ENCODE results near the gene SKIC8. TPM values are rescaled to one million over a fixed set of nuclear protein-coding genes. Genes with fewer than 3 reads are reported as not detected.
A peak's percentile ranks its signal among the peaks of the same experiment; 100 is the strongest.

Gene SKIC8
- total and polyA plus RNA-seq, 2 donors from 2014 or later, result 48.5 to 87.4 TPM

- FAIRE-seq (no peak), DNase-seq (no peak)
- H3K27ac ChIP-seq (ENCODE audit: low read depth in 2 of 2, low read length in 2 of 2), result no peak overlapping the region
- intact Hi-C loops (cut with DNase I), result no loop called here
- no peak overlapping the region for H3K4me3 ChIP-seq (ENCODE audit: low read length in 3 of 3)
- H3K9me3 ChIP-seq (ENCODE audit: control insufficient read depth in 2 of 3, insufficient read depth in 1 of 3, low read length in 3 of 3), result no peaks in the 10 kb centered on the region
- no peaks in the 10 kb centered on the region for H3K27me3 ChIP-seq (ENCODE audit: control insufficient read depth, insufficient read depth, low read length)
- no peaks in the 10 kb centered on the region for H3K36me3 ChIP-seq (ENCODE audit: control insufficient read depth in 2 of 3, insufficient read depth in 3 of 3, low read length in 3 of 3)
- TF ChIP-seq, protein P1, sequence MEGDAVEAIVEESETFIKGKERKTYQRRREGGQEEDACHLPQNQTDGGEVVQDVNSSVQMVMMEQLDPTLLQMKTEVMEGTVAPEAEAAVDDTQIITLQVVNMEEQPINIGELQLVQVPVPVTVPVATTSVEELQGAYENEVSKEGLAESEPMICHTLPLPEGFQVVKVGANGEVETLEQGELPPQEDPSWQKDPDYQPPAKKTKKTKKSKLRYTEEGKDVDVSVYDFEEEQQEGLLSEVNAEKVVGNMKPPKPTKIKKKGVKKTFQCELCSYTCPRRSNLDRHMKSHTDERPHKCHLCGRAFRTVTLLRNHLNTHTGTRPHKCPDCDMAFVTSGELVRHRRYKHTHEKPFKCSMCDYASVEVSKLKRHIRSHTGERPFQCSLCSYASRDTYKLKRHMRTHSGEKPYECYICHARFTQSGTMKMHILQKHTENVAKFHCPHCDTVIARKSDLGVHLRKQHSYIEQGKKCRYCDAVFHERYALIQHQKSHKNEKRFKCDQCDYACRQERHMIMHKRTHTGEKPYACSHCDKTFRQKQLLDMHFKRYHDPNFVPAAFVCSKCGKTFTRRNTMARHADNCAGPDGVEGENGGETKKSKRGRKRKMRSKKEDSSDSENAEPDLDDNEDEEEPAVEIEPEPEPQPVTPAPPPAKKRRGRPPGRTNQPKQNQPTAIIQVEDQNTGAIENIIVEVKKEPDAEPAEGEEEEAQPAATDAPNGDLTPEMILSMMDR (IDR thresholded peaks at IDR 0.05; ENCODE audit: borderline replicate concordance, extremely low read depth, insufficient read depth), result no peak
- no peaks in the 10 kb centered on the region for H3K4me1 ChIP-seq (ENCODE audit: control insufficient read depth in 2 of 3, insufficient read depth in 2 of 3, low read depth in 1 of 3, low read length in 3 of 3)
- H3K9ac ChIP-seq (ENCODE audit: low read length in 3 of 3), result no peak overlapping the region
These were observed 11.9 kb upstream of the SKIC8 start for GRCh38 chr15:78311292-78311691.

DNA sequence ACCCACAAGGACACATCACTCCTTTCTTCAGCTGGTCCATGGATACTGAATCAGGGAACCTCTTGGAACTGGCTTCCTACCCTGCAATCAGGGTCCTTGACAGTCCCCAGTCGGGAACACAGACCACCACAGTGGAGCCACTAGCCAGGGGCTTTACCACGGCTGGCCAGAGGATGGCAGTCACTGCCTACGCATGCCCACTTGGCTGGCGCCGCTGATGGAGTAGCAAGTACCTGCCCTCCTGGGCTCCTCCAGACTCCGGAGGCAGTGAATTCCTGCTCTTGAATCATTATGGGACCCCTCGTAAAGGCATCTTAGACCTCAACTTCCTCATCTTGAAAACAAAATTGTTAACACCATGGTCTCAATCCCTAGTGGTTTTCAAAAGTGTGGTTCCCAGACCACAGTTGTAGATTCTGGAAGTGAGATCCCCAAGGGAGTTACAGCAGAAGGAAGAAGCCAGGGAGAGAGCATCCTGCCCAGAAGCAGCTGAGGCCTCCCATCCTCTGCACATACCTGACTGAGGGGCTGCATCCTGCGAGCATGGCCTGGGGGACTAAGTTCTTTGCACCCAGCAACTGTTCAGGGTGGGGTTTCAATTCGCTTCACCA lies 9.1 kb upstream of the SKIC8 start:
- Histone ChIP-seq H3K9ac (ENCODE audit: low read length in 3 of 3) (no peak overlapping the region), H3K36me3 (ENCODE audit: control insufficient read depth in 2 of 3, insufficient read depth in 3 of 3, low read length in 3 of 3) (no peaks in the 10 kb centered on the region), H3K27ac (ENCODE audit: low read depth in 2 of 2, low read length in 2 of 2) (no peak overlapping the region), H3K9me3 (ENCODE audit: control insufficient read depth in 2 of 3, insufficient read depth in 1 of 3, low read length in 3 of 3) (no peaks in the 10 kb centered on the region), H3K4me3 (ENCODE audit: low read length in 3 of 3) (no peak overlapping the region), H3K4me1 (ENCODE audit: control insufficient read depth in 2 of 3, insufficient read depth in 2 of 3, low read depth in 1 of 3, low read length in 3 of 3) (no peaks in the 10 kb centered on the region), H3K27me3 (ENCODE audit: control insufficient read depth, insufficient read depth, low read length) (no peaks in the 10 kb centered on the region)
- DNase-seq (peak in 4 of 5 donors; percentile 84 to 90 (median 88)), FAIRE-seq (no peak)
- TF ChIP-seq, protein P1 (IDR thresholded peaks at IDR 0.05; ENCODE audit: borderline replicate concordance, extremely low read depth, insufficient read depth), result peak; percentile 81
- intact Hi-C loops (cut with DNase I), result loop anchor here (5.0 kb wide), 1 partner anchor 109 kb away; no protein-coding TSS in a partner anchor

GRCh38 chr15:78307976-78308375 lies 8.6 kb upstream of the SKIC8 start:
- no peak for FAIRE-seq
- no peaks in the 10 kb centered on the region for H3K4me1 ChIP-seq (ENCODE audit: control insufficient read depth in 2 of 3, insufficient read depth in 2 of 3, low read depth in 1 of 3, low read length in 3 of 3)
- intact Hi-C loops (cut with DNase I), result loop anchor here (5.0 kb wide), 1 partner anchor 109 kb away; no protein-coding TSS in a partner anchor
- H3K27ac ChIP-seq (ENCODE audit: low read depth in 2 of 2, low read length in 2 of 2), result no peak overlapping the region
- no peaks in the 10 kb centered on the region for H3K27me3 ChIP-seq (ENCODE audit: control insufficient read depth, insufficient read depth, low read length)
- no peaks in the 10 kb centered on the region for H3K9me3 ChIP-seq (ENCODE audit: control insufficient read depth in 2 of 3, insufficient read depth in 1 of 3, low read length in 3 of 3)
- no peak overlapping the region for H3K9ac ChIP-seq (ENCODE audit: low read length in 3 of 3)
- TF ChIP-seq, protein P1 (IDR thresholded peaks at IDR 0.05; ENCODE audit: borderline replicate concordance, extremely low read depth, insufficient read depth), result no peak
- no peak overlapping the region for H3K4me3 ChIP-seq (ENCODE audit: low read length in 3 of 3)
- H3K36me3 ChIP-seq (ENCODE audit: control insufficient read depth in 2 of 3, insufficient read depth in 3 of 3, low read length in 3 of 3), result no peaks in the 10 kb centered on the region
- no peak for DNase-seq
